ENCODE measurements around the gene C1RL. TPM values are rescaled to one million over a fixed set of nuclear protein-coding genes. Genes with fewer than 3 reads are reported as not detected.

C1RL gene
- total RNA-seq, 6 donors from 2014 or later: 55.9 to 224 (median 82.7) TPM

- Histone ChIP-seq H3K27me3 (no peaks in the 10 kb centered on the region), H3K27ac (no peak overlapping the region), H3K9me3 (no peaks in the 10 kb centered on the region), H3K36me3 (peaks cover 0 to 25% (median 2%) of the 10 kb centered on the region in 4 donors), H3K4me1 (peaks cover 0 to 14% (median 7%) of the 10 kb centered on the region in 4 donors), H3K4me3 (no peak overlapping the region)
- no peak for TF ChIP-seq POLR2A (IDR thresholded peaks at IDR 0.05)
- TF ChIP-seq POLR2AphosphoS5 (IDR thresholded peaks at IDR 0.05): no peak
- no peak for TF ChIP-seq EP300 (IDR thresholded peaks at IDR 0.05)
- TF ChIP-seq CTCF (IDR thresholded peaks at IDR 0.05): no peak
- DNase-seq (no peak), ATAC-seq (ENCODE audit: low FRiP score in 2 of 2) (no peak)
- WGBS, 2 donors: 65 to 71% methylated on average over 4 of the region's 4 CpGs
Observed at GRCh38 chr12:7078163-7078562, 30.9 kb downstream of the C1RL start.

GRCh38 chr12:7076493-7076892 lies 32.5 kb downstream of the C1RL start:
- no peaks in the 10 kb centered on the region for H3K27me3 ChIP-seq
- peaks cover 0 to 14% (median 7%) of the 10 kb centered on the region in 4 donors for H3K4me1 ChIP-seq
- DNase-seq (no peak), ATAC-seq (ENCODE audit: low FRiP score in 2 of 2) (no peak)
- H3K36me3 ChIP-seq: peaks cover 0 to 11% (median 0%) of the 10 kb centered on the region in 4 donors
- no peak overlapping the region for H3K4me3 ChIP-seq
- WGBS, 2 donors: 91 to 94% methylated on average over 4 of the region's 4 CpGs
- H3K9me3 ChIP-seq: no peaks in the 10 kb centered on the region
- no peak overlapping the region for H3K27ac ChIP-seq
- TF ChIP-seq POLR2AphosphoS5 (IDR thresholded peaks at IDR 0.05): no peak
- no peak for TF ChIP-seq CTCF (IDR thresholded peaks at IDR 0.05)
- no peak for TF ChIP-seq POLR2A (IDR thresholded peaks at IDR 0.05)
- no peak for TF ChIP-seq EP300 (IDR thresholded peaks at IDR 0.05)

GRCh38 chr12:7075939-7076338 lies 33.1 kb downstream of the C1RL start:
- Histone ChIP-seq H3K27ac (no peak overlapping the region), H3K27me3 (no peaks in the 10 kb centered on the region), H3K4me3 (no peak overlapping the region), H3K9me3 (no peaks in the 10 kb centered on the region), H3K36me3 (peaks cover 0 to 5% (median 0%) of the 10 kb centered on the region in 4 donors), H3K4me1 (peaks cover 0 to 14% (median 7%) of the 10 kb centered on the region in 4 donors)
- ATAC-seq (ENCODE audit: low FRiP score in 2 of 2) (peak in 1 of 2 donors; percentile 52), DNase-seq (no peak)
- TF ChIP-seq POLR2AphosphoS5 (IDR thresholded peaks at IDR 0.05): no peak
- no peak for TF ChIP-seq POLR2A (IDR thresholded peaks at IDR 0.05)
- no peak for TF ChIP-seq CTCF (IDR thresholded peaks at IDR 0.05)
- TF ChIP-seq EP300 (IDR thresholded peaks at IDR 0.05): no peak
- WGBS, 2 donors: 56 to 62% methylated on average over 3 of the region's 3 CpGs

GRCh38 chr12:7075518-7075917 lies 33.5 kb downstream of the C1RL start:
- DNase-seq (no peak), ATAC-seq (ENCODE audit: low FRiP score in 2 of 2) (no peak)
- TF ChIP-seq EP300 (IDR thresholded peaks at IDR 0.05) (no peak), POLR2A (IDR thresholded peaks at IDR 0.05) (no peak), CTCF (IDR thresholded peaks at IDR 0.05) (no peak), POLR2AphosphoS5 (IDR thresholded peaks at IDR 0.05) (no peak)
- Histone ChIP-seq H3K27me3 (no peaks in the 10 kb centered on the region), H3K36me3 (peaks cover 0 to 2% (median 0%) of the 10 kb centered on the region in 4 donors), H3K27ac (no peak overlapping the region), H3K9me3 (no peaks in the 10 kb centered on the region), H3K4me1 (peaks cover 0 to 14% (median 7%) of the 10 kb centered on the region in 4 donors), H3K4me3 (no peak overlapping the region)
- WGBS, 2 donors: 72 to 76% methylated on average over 3 of the region's 3 CpGs

GRCh38 chr12:7073946-7074345 lies 35.1 kb downstream of the C1RL start:
- Histone ChIP-seq H3K4me3 (no peak overlapping the region), H3K27me3 (no peaks in the 10 kb centered on the region), H3K36me3 (peaks cover 0 to 10% (median 0%) of the 10 kb centered on the region in 4 donors), H3K4me1 (peaks cover 0 to 5% (median 2%) of the 10 kb centered on the region in 4 donors), H3K9me3 (no peaks in the 10 kb centered on the region), H3K27ac (no peak overlapping the region)
- no peak for DNase-seq
- WGBS, 2 donors: 38% methylated on average over 1 of the region's 1 CpG
- TF ChIP-seq POLR2A (IDR thresholded peaks at IDR 0.05) (no peak), POLR2AphosphoS5 (IDR thresholded peaks at IDR 0.05) (no peak), CTCF (IDR thresholded peaks at IDR 0.05) (no peak), EP300 (IDR thresholded peaks at IDR 0.05) (no peak)
- ATAC-seq (ENCODE audit: low FRiP score in 2 of 2): no peak
